Measurements from ENCODE around the gene OR1A1.
"Not testable (repeated sequence)": the region's sequence is repeated elsewhere in the genome, so short reads cannot be mapped to it uniquely, and the experiment has no call there.

The OR1A1 gene

DNA sequence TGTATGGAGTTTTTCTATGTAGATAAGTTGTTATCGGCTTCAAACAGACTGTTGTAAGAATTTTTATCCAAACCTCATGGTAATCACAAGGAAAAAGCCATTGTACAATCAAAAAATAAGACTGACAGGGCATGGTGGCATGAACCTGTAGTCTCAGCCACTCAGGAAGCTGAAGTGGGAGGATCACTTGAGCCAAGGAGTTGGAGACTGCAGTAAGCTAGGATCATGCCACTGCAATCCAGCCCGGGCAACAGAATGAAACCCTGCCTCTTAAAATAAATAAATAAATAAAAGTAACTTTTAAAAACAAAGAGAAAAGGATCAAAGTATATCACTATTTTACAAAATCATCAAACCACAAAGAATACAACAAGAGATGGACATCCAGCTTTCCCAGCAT is 14.4 kb downstream of the OR1A1 start:
- no peak for DNase-seq (ENCODE audit: low read depth)
- no peak overlapping the region for H3K4me3 ChIP-seq (ENCODE audit: low read depth, low read length)
- TF ChIP-seq, protein P1, sequence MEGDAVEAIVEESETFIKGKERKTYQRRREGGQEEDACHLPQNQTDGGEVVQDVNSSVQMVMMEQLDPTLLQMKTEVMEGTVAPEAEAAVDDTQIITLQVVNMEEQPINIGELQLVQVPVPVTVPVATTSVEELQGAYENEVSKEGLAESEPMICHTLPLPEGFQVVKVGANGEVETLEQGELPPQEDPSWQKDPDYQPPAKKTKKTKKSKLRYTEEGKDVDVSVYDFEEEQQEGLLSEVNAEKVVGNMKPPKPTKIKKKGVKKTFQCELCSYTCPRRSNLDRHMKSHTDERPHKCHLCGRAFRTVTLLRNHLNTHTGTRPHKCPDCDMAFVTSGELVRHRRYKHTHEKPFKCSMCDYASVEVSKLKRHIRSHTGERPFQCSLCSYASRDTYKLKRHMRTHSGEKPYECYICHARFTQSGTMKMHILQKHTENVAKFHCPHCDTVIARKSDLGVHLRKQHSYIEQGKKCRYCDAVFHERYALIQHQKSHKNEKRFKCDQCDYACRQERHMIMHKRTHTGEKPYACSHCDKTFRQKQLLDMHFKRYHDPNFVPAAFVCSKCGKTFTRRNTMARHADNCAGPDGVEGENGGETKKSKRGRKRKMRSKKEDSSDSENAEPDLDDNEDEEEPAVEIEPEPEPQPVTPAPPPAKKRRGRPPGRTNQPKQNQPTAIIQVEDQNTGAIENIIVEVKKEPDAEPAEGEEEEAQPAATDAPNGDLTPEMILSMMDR (IDR thresholded peaks at IDR 0.05; ENCODE audit: control insufficient read depth, extremely low read depth, insufficient read depth), result no peak

DNA sequence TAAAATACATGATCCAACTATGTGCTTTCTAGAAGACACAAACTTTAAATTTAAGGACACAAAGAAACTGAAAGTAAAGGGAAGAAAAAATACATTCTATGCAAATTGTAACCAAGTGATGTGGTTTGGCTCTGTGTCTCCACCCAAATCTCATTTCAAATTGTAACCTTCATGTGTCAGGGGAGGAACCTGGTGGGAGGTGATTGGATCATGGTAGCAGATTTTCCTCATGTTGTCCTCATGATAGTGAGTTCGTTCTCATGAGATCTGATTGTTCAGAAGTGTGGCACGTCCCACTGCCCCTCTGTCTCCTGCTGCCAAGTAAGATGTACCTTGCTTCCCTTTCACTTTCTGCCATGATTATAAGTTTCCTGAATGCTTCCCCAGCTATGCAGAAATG is 15.0 kb downstream of the OR1A1 start:
- H3K4me3 ChIP-seq (ENCODE audit: low read depth, low read length), result no peak overlapping the region
- TF ChIP-seq, protein P1 (IDR thresholded peaks at IDR 0.05; ENCODE audit: control insufficient read depth, extremely low read depth, insufficient read depth), result no peak
- no peak for DNase-seq (ENCODE audit: low read depth)

DNA sequence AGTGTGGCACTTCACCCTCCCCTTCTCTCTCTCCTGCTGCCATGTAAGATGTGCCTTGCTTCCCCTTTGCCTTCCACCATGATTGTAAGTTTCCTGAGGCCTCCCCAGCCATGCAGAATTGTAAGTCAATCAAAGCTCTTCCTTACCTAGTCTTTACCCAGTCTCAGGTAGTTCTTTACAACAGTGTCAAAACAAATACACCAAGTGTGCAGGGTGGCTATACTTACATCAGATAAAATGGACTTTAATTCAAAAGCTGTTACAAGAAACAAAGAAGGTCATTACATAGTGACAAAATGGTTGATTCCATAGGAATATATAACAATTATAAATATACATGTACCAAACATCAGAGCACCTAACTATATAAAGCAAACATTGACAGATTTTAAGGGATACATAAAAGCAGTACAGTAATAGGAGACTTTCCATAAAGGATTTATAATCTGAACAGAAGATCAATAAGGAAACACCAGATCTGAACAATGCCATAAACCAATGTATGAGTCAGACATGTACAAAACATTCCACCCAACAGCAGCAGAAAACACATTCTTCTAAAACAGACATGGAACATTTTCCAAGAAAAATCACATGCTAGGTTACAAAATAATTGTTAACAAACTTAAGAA is 17.4 kb downstream of the OR1A1 start:
- not testable (repeated sequence) for H3K4me3 ChIP-seq (ENCODE audit: low read depth, low read length); DNase-seq (ENCODE audit: low read depth)

DNA sequence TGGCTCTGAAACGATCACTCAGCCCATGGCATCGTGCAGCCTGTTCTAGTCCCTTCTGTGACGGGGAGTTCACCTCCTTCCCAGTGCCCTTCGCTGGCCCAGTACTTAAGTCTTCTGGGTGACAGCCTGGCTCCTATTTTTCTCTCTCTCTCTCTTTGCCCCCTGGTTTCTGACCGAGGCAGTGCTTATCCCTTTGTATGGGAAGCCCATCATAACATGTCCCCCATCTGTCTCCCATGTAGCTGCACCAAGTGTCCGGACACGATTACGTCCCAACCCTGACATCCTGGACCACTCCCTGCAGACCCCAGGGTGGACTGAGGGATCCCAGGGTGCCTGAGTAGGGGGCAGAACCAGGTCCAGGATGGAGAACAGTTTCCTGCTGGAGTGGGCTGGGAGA is 24.8 kb downstream of the OR1A1 start:
- DNase-seq (ENCODE audit: low read depth); H3K4me3 ChIP-seq (ENCODE audit: low read depth, low read length): not testable (repeated sequence)

DNA sequence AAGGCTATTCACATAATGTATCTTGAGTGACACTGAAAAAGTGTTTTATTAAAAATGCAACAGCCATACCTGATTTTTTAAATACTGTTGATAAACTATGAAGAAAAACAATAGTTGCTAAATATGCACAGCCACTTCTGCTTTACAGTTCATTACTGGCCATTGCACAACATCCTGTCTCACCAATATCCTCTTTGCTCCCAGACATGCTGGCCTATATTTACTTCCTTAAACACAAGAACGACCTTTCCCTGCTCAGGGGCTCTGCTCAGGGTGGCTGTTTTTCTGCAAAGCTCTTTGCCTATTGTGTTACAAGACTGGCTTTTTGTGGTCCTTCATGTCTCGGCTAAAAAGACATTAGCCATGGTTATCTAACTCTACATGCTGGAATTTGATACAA is 31.2 kb downstream of the OR1A1 start:
- not testable (repeated sequence) for H3K4me3 ChIP-seq (ENCODE audit: low read depth, low read length); DNase-seq (ENCODE audit: low read depth)

DNA sequence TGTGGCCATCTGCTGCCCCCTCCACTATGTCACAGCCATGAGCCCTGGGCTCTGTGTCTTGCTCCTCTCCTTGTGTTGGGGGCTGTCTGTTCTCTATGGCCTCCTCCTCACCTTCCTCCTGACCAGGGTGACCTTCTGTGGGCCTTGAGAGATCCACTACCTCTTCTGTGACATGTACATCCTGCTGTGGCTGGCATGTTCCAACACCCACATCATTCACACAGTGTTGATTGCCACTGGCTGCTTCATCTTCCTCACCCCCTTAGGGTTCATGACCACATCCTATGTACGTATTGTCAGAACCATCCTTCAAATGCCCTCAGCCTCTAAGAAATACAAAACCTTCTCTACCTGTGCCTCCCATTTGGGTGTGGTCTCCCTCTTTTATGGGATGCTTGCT is 33.6 kb downstream of the OR1A1 start:
- not testable (repeated sequence) for DNase-seq (ENCODE audit: low read depth); H3K4me3 ChIP-seq (ENCODE audit: low read depth, low read length)

DNA sequence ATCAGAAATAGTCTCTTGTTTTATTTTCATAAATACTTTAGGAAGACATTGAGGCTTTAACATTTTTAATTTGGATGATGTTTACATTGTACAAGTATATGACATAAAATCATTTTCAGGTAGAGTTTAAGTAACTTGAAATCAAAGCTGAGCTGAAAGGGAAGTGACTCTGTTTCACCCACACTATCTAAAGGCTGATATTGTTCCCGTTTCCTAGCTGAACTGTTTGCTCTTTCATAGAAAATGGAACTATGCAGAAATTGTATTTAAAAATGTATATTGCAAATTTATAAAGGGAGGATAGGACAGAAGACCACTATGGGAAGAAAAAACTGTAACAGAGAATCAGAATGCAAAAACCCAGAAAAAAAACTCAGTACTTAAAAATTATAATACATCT is 37.4 kb downstream of the OR1A1 start:
- not testable (repeated sequence) for DNase-seq (ENCODE audit: low read depth)

DNA sequence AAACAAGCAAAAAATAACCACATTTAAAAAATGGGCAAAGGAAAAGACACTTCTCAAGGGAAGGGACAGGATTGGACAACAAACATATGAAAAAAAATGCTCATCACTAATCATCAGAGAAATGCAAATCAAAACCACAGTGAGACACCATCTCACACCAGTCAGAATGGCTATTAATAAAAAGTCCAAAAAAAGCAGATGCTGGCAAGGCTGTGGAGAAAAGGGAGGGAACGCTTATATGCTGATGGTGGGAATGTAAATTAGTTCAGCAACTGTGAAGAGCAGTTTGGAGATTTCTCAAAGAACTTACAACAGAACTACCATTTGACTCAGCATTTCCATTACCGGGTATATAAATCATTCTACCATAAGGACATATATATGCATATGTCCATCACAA is 41.5 kb downstream of the OR1A1 start:
- DNase-seq (ENCODE audit: low read depth); H3K4me3 ChIP-seq (ENCODE audit: low read depth, low read length): not testable (repeated sequence)

More for the DNA sequence above, 37.4 kb downstream of the OR1A1 start:
- not testable (repeated sequence) for H3K4me3 ChIP-seq (ENCODE audit: low read depth, low read length)

DNA sequence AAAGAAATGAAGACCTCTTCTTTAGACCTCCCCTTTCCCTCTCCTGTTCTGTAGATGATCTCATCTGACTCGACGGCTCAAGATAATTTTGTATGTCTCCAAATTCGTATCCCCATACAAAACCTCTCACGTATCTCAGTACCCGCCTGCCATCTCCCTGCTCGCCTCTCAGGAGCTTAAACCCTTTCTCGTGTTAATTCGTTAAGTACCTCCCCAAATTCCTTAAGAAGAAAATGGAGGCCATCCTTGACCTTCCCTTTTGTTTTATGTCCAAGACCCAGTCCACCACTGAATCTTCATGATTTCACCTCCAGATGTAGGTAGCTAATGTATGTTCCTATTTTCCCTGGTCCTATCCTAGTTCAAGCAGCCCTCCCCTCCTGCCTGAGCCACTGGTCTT is 49.1 kb downstream of the OR1A1 start:
- no peak overlapping the region for H3K4me3 ChIP-seq (ENCODE audit: low read depth, low read length)
- TF ChIP-seq, protein P1 (IDR thresholded peaks at IDR 0.05; ENCODE audit: control insufficient read depth, extremely low read depth, insufficient read depth), result no peak
- no peak for DNase-seq (ENCODE audit: low read depth)

DNA sequence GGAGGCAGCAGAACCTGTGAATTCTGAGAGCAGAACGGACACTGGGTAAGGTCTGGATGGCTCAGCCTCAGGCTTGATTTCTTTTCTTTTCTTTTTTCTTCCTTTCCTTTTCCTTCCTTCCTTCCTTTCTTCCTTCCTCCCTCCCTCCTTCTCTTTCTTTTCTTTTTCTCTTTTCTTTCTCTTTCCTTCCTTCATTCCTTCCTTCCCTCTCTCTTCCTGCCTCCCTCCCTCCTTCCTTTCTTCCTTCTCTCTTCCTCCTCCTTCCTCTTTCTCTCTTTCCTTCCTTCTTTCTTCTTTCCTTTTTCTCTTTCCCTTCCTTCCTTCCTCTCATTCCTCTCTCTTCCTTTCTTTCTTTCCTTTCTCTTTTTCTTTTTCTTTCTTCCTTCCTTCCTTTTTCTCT is 52.7 kb downstream of the OR1A1 start:
- DNase-seq (ENCODE audit: low read depth), result no peak
- no peak overlapping the region for H3K4me3 ChIP-seq (ENCODE audit: low read depth, low read length)
- TF ChIP-seq, protein P1 (IDR thresholded peaks at IDR 0.05; ENCODE audit: control insufficient read depth, extremely low read depth, insufficient read depth), result no peak

Data from LNCaP clone FGC (cell line).